HepG2 (cell line): ENCODE measurements around the gene BORCS5. TPM values are rescaled to one million over a fixed set of nuclear protein-coding genes. Genes with fewer than 3 reads are reported as not detected.

Source experiments
- E2F2 ChIP-seq: sonication (generic); formaldehyde crosslinking; IDR thresholded peaks from 2 replicates; pipeline ENCODE4 v1.4.0; 2020; ENCODE audit warnings: missing genetic modification reagents, borderline replicate concordance
- GABPA ChIP-seq, 2 experiments: IDR thresholded peaks; 2 replicates each; pipeline ENCODE4 v1.6.1; 2011 to 2016; ENCODE audit warnings: low read depth in 2 of 2, low read length in 1 of 2, missing biosample characterization in 1 of 2, missing genetic modification characterization in 1 of 2
- GATAD2A ChIP-seq: IDR thresholded peaks from 2 replicates; pipeline ENCODE4 v1.6.1; 2016
- JUN ChIP-seq: sonication (generic); formaldehyde crosslinking; IDR thresholded peaks from 2 replicates; pipeline ENCODE4 v1.4.0; 2020; ENCODE audit warnings: mild to moderate bottlenecking, missing genetic modification reagents
- KDM4B ChIP-seq: sonication (generic); formaldehyde crosslinking; IDR thresholded peaks from 2 replicates; pipeline ENCODE4 v1.4.0; 2020; ENCODE audit warnings: missing genetic modification reagents
- NFRKB ChIP-seq: fragments of 450-650 bp; IDR thresholded peaks from 2 replicates; pipeline ENCODE4 v1.6.1; 2017
- NR3C1 ChIP-seq: sonication (generic); formaldehyde crosslinking; IDR thresholded peaks from 2 replicates; pipeline ENCODE4 v1.4.0; 2020; ENCODE audit warnings: missing genetic modification reagents
- RELA ChIP-seq: sonication (generic); formaldehyde crosslinking; IDR thresholded peaks from 2 replicates; pipeline ENCODE4 v1.4.0; 2020; ENCODE audit warnings: missing genetic modification reagents
- RERE ChIP-seq: IDR thresholded peaks from 2 replicates; pipeline ENCODE4 v1.6.1; 2016; ENCODE audit warnings: low read depth, missing genetic modification reagents, missing compliant biosample characterization
- SAFB2 ChIP-seq: sonication (generic); formaldehyde crosslinking; IDR thresholded peaks from 2 replicates; pipeline ENCODE4 v1.5.1; 2020; ENCODE audit warnings: missing genetic modification reagents, low read depth, mild to moderate bottlenecking, borderline replicate concordance
- SP1 ChIP-seq, 2 experiments: fragments of 450-650 bp in 1 of 2; sonication (generic) in 1 of 2; formaldehyde crosslinking in 1 of 2; IDR thresholded peaks; 2 replicates each; pipeline versions ENCODE4 v1.4.0 to v1.6.1; 2016 to 2020; ENCODE audit warnings: missing genetic modification reagents in 1 of 2
- ZBTB43 ChIP-seq: sonication (generic); formaldehyde crosslinking; conservative IDR thresholded peaks from 2 replicates; pipeline ENCODE4 v1.4.0; 2020; ENCODE audit warnings: missing genetic modification reagents
- ZNF138 ChIP-seq: sonication (generic); formaldehyde crosslinking; IDR thresholded peaks from 2 replicates; pipeline ENCODE4 v1.5.0; 2020; ENCODE audit warnings: mild to moderate bottlenecking, low read depth, missing genetic modification reagents
- ZNF24 ChIP-seq: fragments of 450-650 bp; IDR thresholded peaks from 2 replicates; pipeline ENCODE4 v1.6.1; 2017; ENCODE audit warnings: antibody characterized with exemption, mild to moderate bottlenecking
- ZNF382 ChIP-seq: sonication (generic); formaldehyde crosslinking; IDR thresholded peaks from 2 replicates; pipeline ENCODE4 v1.5.0; 2020; ENCODE audit warnings: missing genetic modification reagents, mild to moderate bottlenecking, borderline replicate concordance
- ZNF468 ChIP-seq: sonication (generic); formaldehyde crosslinking; IDR thresholded peaks from 2 replicates; pipeline ENCODE4 v1.8.0; 2022; ENCODE audit warnings: mild to moderate bottlenecking, moderate library complexity, missing genetic modification reagents
- ZNF629 ChIP-seq: sonication (generic); formaldehyde crosslinking; conservative IDR thresholded peaks from 2 replicates; pipeline ENCODE4 v1.5.0; 2020; ENCODE audit warnings: missing genetic modification reagents
- ZNF672 ChIP-seq: sonication (generic); formaldehyde crosslinking; IDR thresholded peaks from 2 replicates; pipeline ENCODE4 v1.8.1; 2022; ENCODE audit warnings: missing genetic modification reagents
- ZNF800 ChIP-seq: sonication (generic); formaldehyde crosslinking; IDR thresholded peaks from 2 replicates; pipeline ENCODE4 v1.4.0; 2020; ENCODE audit warnings: missing genetic modification reagents
- ZNF816 ChIP-seq: sonication (generic); formaldehyde crosslinking; IDR thresholded peaks from 2 replicates; pipeline ENCODE4 v1.8.0; 2022; ENCODE audit warnings: missing genetic modification reagents, mild to moderate bottlenecking, borderline replicate concordance
- polyA plus RNA-seq, 8 experiments: library from polyadenylated mRNA; depleted of rRNA in 3 of 8; stranded (reverse) in 7 of 8; unstranded in 1 of 8; fragments of >200 nt; fragmentation: Illumina TruSeq in 4 of 8; extraction: Trizol in 4 of 8; gene quantifications; 2 replicates each; pipeline versions ENCODE4 v1.2.1 to v1.2.3, GENCODE V29; 2011 to 2016; ENCODE audit warnings: low read depth in 4 of 8, missing spikeins in 1 of 8, mixed read lengths in 1 of 8; ENCODE audit not compliant: insufficient read depth in 1 of 8
- total RNA-seq, 5 experiments: library from RNA; depleted of rRNA; stranded (reverse); fragments of >200 nt; fragmentation: Illumina TruSeq; extraction: Trizol; gene quantifications; 2 replicates each; pipeline ENCODE4 v1.2.3, GENCODE V29; 2016; ENCODE audit warnings: low read depth in 1 of 5

Gene BORCS5
- total and polyA plus RNA-seq, 2 of the 13 experiments (the other 11 are each of a cell fraction or from before 2014, with no cell fraction given) = 3.9 to 4.7 TPM

GRCh38 chr12:12356896-12357718 lies at the start of gene BORCS5 (continued):
- no peak for TF ChIP-seq NR3C1 (CRISPR knock-in tag)
- no peak for TF ChIP-seq ZNF672
- TF ChIP-seq GABPA (IDR thresholded peaks at IDR 0.05; ENCODE audit: low read depth, low read length) = peak; percentile 75
- peak; percentile 92 for TF ChIP-seq GABPA (CRISPR knock-in tag; IDR thresholded peaks at IDR 0.05; ENCODE audit: low read depth)
- TF ChIP-seq ZNF816 (CRISPR knock-in tag) = 0 out of 2 replicates have a peak, but pooled peaks have one; percentile 45
- TF ChIP-seq ZNF382 (CRISPR knock-in tag) = no peak
- TF ChIP-seq JUN (CRISPR knock-in tag) = no peak
- peak; percentile 25 for TF ChIP-seq ZNF800 (CRISPR knock-in tag)
- TF ChIP-seq GATAD2A (CRISPR knock-in tag) = no peak
- no peak for TF ChIP-seq ZNF24
- 0 out of 2 replicates have a peak, but pooled peaks have one; percentile 14 for TF ChIP-seq ZBTB43 (CRISPR knock-in tag)
- peak; percentile 49; the same call in 1 of the 2 replicates for TF ChIP-seq KDM4B (CRISPR knock-in tag)
- TF ChIP-seq ZNF138 (CRISPR knock-in tag) = peak; percentile 82; the same call in 1 of the 2 replicates
- TF ChIP-seq ZNF629 (CRISPR knock-in tag) = 0 out of 2 replicates have a peak, but pooled peaks have one; percentile 6
- TF ChIP-seq SAFB2 (CRISPR knock-in tag) = 0 out of 2 replicates have a peak, but pooled peaks have one; percentile 50
- TF ChIP-seq RERE (CRISPR knock-in tag) = no peak
- TF ChIP-seq NFRKB = no peak
- no peak for TF ChIP-seq E2F2 (CRISPR knock-in tag)
- TF ChIP-seq SP1 (IDR thresholded peaks at IDR 0.05) = no peak
- peak; percentile 86 for TF ChIP-seq SP1 (CRISPR knock-in tag; IDR thresholded peaks at IDR 0.05)
- TF ChIP-seq ZNF468 (CRISPR knock-in tag) = no peak
- no peak; the same call in 1 of the 2 replicates for TF ChIP-seq RELA (CRISPR knock-in tag)
